GM21529 (cell line): Measurements from ENCODE around the gene AHRR.
"Not testable (repeated sequence)": the region's sequence is repeated elsewhere in the genome, so short reads cannot be mapped to it uniquely, and the experiment has no call there.

Experiments used
- ATAC-seq: cut with Tn5 transposase; IDR thresholded peaks from one replicate; pipeline ENCODE4 v1.9.1; 2021; ENCODE audit not compliant: unreplicated experiment

AHRR gene

GRCh38 chr5:470961-471749 lies 149.6 kb downstream of the AHRR start:
- ATAC-seq: no peak

GRCh38 chr5:471750-472058 lies 150.2 kb downstream of the AHRR start:
- ATAC-seq: no peak

- peak; percentile 21 for ATAC-seq
These were observed 150.7 kb downstream of the AHRR start for GRCh38 chr5:472076-472655.

GRCh38 chr5:472656-473550 lies 151.4 kb downstream of the AHRR start:
- ATAC-seq: peak; percentile 63

- peak; percentile 20 for ATAC-seq
These were observed 152.2 kb downstream of the AHRR start for GRCh38 chr5:473551-474192.

- not testable (repeated sequence) for ATAC-seq
These were observed 152.8 kb downstream of the AHRR start for GRCh38 chr5:474232-474839.

- no peak for ATAC-seq
These were observed 153.5 kb downstream of the AHRR start for GRCh38 chr5:474840-475661.

GRCh38 chr5:475704-476101 lies 154.2 kb downstream of the AHRR start:
- ATAC-seq: no peak

GRCh38 chr5:476102-476813 lies 154.7 kb downstream of the AHRR start:
- ATAC-seq: no peak

- ATAC-seq: no peak
These were observed 155.3 kb downstream of the AHRR start for GRCh38 chr5:476814-477175.

GRCh38 chr5:477247-477646 lies 155.7 kb downstream of the AHRR start:
- ATAC-seq: no peak

GRCh38 chr5:477871-478270 lies 156.4 kb downstream of the AHRR start:
- no peak for ATAC-seq

- ATAC-seq: no peak
These were observed 157.0 kb downstream of the AHRR start for GRCh38 chr5:478369-478981.

- no peak for ATAC-seq
These were observed 157.5 kb downstream of the AHRR start for GRCh38 chr5:478982-479535.

- ATAC-seq: no peak
These were observed 158.2 kb downstream of the AHRR start for GRCh38 chr5:479566-480319.

- ATAC-seq: no peak
These were observed 159.8 kb downstream of the AHRR start for GRCh38 chr5:481347-481746.

- no peak for ATAC-seq
These were observed 160.5 kb downstream of the AHRR start for GRCh38 chr5:482021-482420.

GRCh38 chr5:482506-482905 lies 161.0 kb downstream of the AHRR start:
- no peak for ATAC-seq
